ENCODE data around the gene SHOX.

DNA sequence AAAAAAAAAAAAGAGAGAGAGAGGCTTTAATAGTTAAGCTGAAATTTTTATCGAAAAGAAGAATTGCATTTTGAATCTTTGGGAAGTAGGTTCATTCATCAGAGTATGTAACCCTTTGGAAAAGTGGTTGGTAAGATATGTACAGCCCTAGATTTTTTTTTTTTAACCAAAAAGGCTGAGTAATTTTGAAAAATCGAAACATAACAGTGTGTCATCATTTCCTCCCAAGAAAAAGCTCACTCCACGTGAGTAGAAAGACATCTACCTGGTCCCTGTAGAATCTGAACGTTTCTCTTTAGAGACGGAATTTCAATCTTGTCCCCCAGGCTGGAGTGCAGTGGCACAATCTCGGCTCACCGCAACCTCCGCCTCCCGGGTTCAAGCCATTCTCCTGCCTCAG, 16.2 kb downstream of the SHOX start:
- TF ChIP-seq, protein P1, sequence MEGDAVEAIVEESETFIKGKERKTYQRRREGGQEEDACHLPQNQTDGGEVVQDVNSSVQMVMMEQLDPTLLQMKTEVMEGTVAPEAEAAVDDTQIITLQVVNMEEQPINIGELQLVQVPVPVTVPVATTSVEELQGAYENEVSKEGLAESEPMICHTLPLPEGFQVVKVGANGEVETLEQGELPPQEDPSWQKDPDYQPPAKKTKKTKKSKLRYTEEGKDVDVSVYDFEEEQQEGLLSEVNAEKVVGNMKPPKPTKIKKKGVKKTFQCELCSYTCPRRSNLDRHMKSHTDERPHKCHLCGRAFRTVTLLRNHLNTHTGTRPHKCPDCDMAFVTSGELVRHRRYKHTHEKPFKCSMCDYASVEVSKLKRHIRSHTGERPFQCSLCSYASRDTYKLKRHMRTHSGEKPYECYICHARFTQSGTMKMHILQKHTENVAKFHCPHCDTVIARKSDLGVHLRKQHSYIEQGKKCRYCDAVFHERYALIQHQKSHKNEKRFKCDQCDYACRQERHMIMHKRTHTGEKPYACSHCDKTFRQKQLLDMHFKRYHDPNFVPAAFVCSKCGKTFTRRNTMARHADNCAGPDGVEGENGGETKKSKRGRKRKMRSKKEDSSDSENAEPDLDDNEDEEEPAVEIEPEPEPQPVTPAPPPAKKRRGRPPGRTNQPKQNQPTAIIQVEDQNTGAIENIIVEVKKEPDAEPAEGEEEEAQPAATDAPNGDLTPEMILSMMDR (conservative IDR thresholded peaks at IDR 0.05) = no peak
- no peak for TF ChIP-seq EZH2 (IDR thresholded peaks at IDR 0.05; ENCODE audit: low read depth)
